ENCODE results near the gene EPN1. TPM values are rescaled to one million over a fixed set of nuclear protein-coding genes. Genes with fewer than 3 reads are reported as not detected.

The EPN1 gene
- total and polyA plus RNA-seq, 2 of the 8 experiments (the other 6 are each of a cell fraction or from before 2014, with no cell fraction given) = 49.6 to 200 TPM

DNA sequence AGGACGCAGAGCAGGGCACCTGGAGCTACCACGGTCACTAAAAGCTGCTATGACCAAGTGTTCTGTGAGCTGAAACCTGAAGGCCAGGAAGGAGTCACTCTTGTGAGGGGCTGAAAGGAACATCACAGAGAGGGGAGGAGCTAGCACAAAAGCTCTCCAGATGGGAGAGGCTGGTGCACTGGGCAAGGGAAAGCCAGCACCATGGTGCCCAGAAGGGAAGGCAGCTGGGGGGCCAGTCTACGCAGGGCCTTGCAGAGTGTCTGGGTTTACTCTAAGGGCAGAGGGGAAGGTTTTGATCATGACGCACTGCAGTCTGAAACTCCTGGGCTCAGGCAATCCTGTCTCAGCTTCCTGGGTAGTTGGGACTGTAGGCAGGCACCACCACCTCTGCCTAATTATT is 38.3 kb upstream of the EPN1 start:
- Histone ChIP-seq H4K20me1 (replicated peaks in 1 of 2; ENCODE audit: control insufficient read depth in 1 of 2, insufficient read depth in 2 of 2, low read length in 2 of 2) (peaks cover 3 to 10% of the 10 kb centered on the region in 2 experiments), H3K27ac (ENCODE audit: low read depth, low read length) (no peak overlapping the region), H3K4me1 (replicated peaks in 1 of 4; ENCODE audit: control insufficient read depth in 3 of 4, insufficient read depth in 4 of 4, low read length in 3 of 4) (peaks cover 6 to 9% (median 7%) of the 10 kb centered on the region in 4 experiments), H2BK5ac (ENCODE audit: low read depth, low read length) (no peak overlapping the region), H3K9me3 (ENCODE audit: insufficient read depth in 2 of 2, low read depth in 1 of 2, low read length in 1 of 2) (no peaks in the 10 kb centered on the region; a peak in 1 of 4 replicates), H3K56ac (replicated peaks; ENCODE audit: insufficient read length, low read depth, low read length) (no peak overlapping the region), H4K5ac (ENCODE audit: insufficient read length, low read depth, low read length) (no peak overlapping the region), H3K36me3 (ENCODE audit: control insufficient read depth in 2 of 4, insufficient read depth in 4 of 4, low read length in 3 of 4) (no peaks in the 10 kb centered on the region), H2BK15ac (ENCODE audit: low read length) (no peak overlapping the region), H4K8ac (ENCODE audit: extremely low read depth, insufficient read depth, low read length) (no peak overlapping the region), H3K23ac (ENCODE audit: insufficient read length) (no peak overlapping the region), H3K9ac (replicated peaks in 1 of 4; ENCODE audit: extremely low read depth in 1 of 4, low read depth in 3 of 4, low read length in 3 of 4) (no peak overlapping the region), H2BK12ac (ENCODE audit: low read depth, low read length) (no peak overlapping the region), H3K23me2 (ENCODE audit: low read depth, low read length) (peaks cover 19% of the 10 kb centered on the region), H2BK20ac (ENCODE audit: low read length) (no peak overlapping the region), H3K79me1 (ENCODE audit: low read depth, low read length) (peaks cover 13% of the 10 kb centered on the region), H3K79me2 (ENCODE audit: control insufficient read depth in 1 of 2, insufficient read depth in 2 of 2, low read length in 2 of 2) (peaks cover 4 to 25% of the 10 kb centered on the region in 2 experiments; a peak in 3 of 4 replicates), H2BK120ac (replicated peaks; ENCODE audit: low read depth, low read length) (no peak overlapping the region), H3K4me2 (ENCODE audit: insufficient read depth in 1 of 2, low read depth in 2 of 2, low read length in 2 of 2) (peak overlapping the region in 1 of 2 experiments; percentile 15; a peak in 1 of 4 replicates), H3K4me3 (ENCODE audit: extremely low read depth in 1 of 4, insufficient read depth in 2 of 4, low read depth in 3 of 4, low read length in 4 of 4) (no peak overlapping the region), H3K18ac (ENCODE audit: extremely low read depth, low read length) (no peak overlapping the region), H4K91ac (replicated peaks; ENCODE audit: insufficient read length, low read length) (no peak overlapping the region), H3K14ac (ENCODE audit: insufficient read length) (no peak overlapping the region), H2AK5ac (ENCODE audit: low read depth, low read length) (no peak overlapping the region), H3K27me3 (replicated peaks in 1 of 4; ENCODE audit: control insufficient read depth in 3 of 4, extremely low read depth in 1 of 4, insufficient read depth in 3 of 4, low read length in 3 of 4) (no peaks in the 10 kb centered on the region), H2AFZ (ENCODE audit: low read length) (no peak overlapping the region), H3K4ac (replicated peaks; ENCODE audit: insufficient read length, low read depth, low read length) (no peak overlapping the region)
- WGBS, 2 experiments (ENCODE audit: extremely low coverage in 1 of 2, insufficient coverage in 1 of 2, insufficient read length in 1 of 2, insufficient replicate concordance in 2 of 2, low coverage in 1 of 2, low lambda C conversion rate in 2 of 2, missing lambda C conversion rate in 1 of 2) = 85% methylated on average over 4 of the region's 4 CpGs; no CpG with 5 or more reads in 1 of the 2 experiments
- FAIRE-seq (no peak), DNase-seq (ENCODE audit: low read depth in 1 of 2, low spot score in 2 of 2) (no peak)
- ChIA-PET POLR2A (ENCODE audit: partially characterized antibody) (interaction anchor here (0.6 to 8.8 kb wide), 6 partner anchors 9 to 45 kb away, joined by 3 to 96 read pairs (median 6); partner anchors contain the start of genes CCDC106, U2AF2, ZNF581 and ZNF865), CTCF (ENCODE audit: partially characterized antibody) (interaction anchor here (0.7 to 3.8 kb wide), 5 partner anchors 11 to 208 kb away, joined by 3 to 30 read pairs (median 9); partner anchors contain the start of genes CCDC106 and ZNF865)
- TF ChIP-seq ZNF274 (IDR thresholded peaks at IDR 0.05; ENCODE audit: borderline replicate concordance, extremely low read depth, low read length) (no peak), SRF (IDR thresholded peaks at IDR 0.05; ENCODE audit: low read depth, low read length) (no peak), TBP (IDR thresholded peaks at IDR 0.05; ENCODE audit: low read depth, low read length) (no peak), POU5F1 (IDR thresholded peaks at IDR 0.05; ENCODE audit: low read depth, low read length) (no peak), SP2 (IDR thresholded peaks at IDR 0.05; ENCODE audit: low read length) (no peak), KDM1A (IDR thresholded peaks at IDR 0.05; ENCODE audit: borderline replicate concordance, low read length) (no peak), YY1 (IDR thresholded peaks at IDR 0.05; ENCODE audit: low read depth, low read length) (no peak), RAD21 (IDR thresholded peaks at IDR 0.05 in 1 of 2, conservative IDR thresholded peaks at IDR 0.05 in 1 of 2; ENCODE audit: low read depth in 2 of 2, low read length in 2 of 2) (no peak), EGR1 (IDR thresholded peaks at IDR 0.05; ENCODE audit: borderline replicate concordance, low read depth, low read length) (no peak), RNF2 (IDR thresholded peaks at IDR 0.05; ENCODE audit: borderline replicate concordance, low read depth, low read length, missing control alignments, poor library complexity, severe bottlenecking) (no peak), USF2 (IDR thresholded peaks at IDR 0.05; ENCODE audit: low read length) (no peak), POLR2A (IDR thresholded peaks at IDR 0.05; ENCODE audit: control extremely low read depth in 1 of 2, low read depth in 2 of 2, low read length in 2 of 2) (no peak), EZH2 (IDR thresholded peaks at IDR 0.05; ENCODE audit: low read depth, low read length, severe bottlenecking) (no peak)

Data from H1 (cell line).